GM12864 (cell line): ENCODE results near the gene TNFRSF21.
A peak's percentile ranks its signal among the peaks of the same experiment; 100 is the strongest.

Source experiments
- DNase-seq: peaks from one replicate; pipeline ENCODE4 v3.0.0-alpha.2; 2011; ENCODE audit warnings: low read depth
- H3K4me3 ChIP-seq: 2 replicates; pipeline ENCODE4 v1.5.1; 2011; ENCODE audit warnings: mild to moderate bottlenecking, low read depth, low read length, control low read depth
- TF ChIP-seq, protein P1 (sequence below): IDR thresholded peaks from 2 replicates; pipeline ENCODE4 v1.5.1; 2011; ENCODE audit warnings: low read depth, mild to moderate bottlenecking, moderate library complexity, low read length, control low read depth, inconsistent platforms; ENCODE audit errors: missing control alignments

The TNFRSF21 gene

DNA sequence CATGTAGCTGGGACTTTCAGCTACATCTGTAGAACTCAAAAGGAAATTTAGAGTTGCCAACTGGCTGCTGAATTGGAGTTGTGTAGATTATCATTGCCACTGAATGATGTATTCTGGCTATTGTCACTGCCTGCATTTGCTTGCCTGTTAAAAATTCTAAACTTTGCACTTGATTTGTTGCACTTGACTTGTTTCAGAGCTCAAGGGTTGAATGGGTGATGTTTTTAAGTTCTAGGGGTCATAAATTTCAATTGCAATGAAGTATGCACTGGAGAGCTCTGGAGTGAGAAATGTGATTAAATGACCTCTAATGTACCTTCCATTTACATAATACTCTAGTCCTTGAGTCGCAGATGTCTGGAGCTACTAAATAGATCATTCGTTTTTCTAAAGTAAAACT, 102.4 kb downstream of the TNFRSF21 start:
- H3K4me3 ChIP-seq, result no peak overlapping the region
- TF ChIP-seq, protein P1, sequence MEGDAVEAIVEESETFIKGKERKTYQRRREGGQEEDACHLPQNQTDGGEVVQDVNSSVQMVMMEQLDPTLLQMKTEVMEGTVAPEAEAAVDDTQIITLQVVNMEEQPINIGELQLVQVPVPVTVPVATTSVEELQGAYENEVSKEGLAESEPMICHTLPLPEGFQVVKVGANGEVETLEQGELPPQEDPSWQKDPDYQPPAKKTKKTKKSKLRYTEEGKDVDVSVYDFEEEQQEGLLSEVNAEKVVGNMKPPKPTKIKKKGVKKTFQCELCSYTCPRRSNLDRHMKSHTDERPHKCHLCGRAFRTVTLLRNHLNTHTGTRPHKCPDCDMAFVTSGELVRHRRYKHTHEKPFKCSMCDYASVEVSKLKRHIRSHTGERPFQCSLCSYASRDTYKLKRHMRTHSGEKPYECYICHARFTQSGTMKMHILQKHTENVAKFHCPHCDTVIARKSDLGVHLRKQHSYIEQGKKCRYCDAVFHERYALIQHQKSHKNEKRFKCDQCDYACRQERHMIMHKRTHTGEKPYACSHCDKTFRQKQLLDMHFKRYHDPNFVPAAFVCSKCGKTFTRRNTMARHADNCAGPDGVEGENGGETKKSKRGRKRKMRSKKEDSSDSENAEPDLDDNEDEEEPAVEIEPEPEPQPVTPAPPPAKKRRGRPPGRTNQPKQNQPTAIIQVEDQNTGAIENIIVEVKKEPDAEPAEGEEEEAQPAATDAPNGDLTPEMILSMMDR, result no peak
- DNase-seq, result no peak

DNA sequence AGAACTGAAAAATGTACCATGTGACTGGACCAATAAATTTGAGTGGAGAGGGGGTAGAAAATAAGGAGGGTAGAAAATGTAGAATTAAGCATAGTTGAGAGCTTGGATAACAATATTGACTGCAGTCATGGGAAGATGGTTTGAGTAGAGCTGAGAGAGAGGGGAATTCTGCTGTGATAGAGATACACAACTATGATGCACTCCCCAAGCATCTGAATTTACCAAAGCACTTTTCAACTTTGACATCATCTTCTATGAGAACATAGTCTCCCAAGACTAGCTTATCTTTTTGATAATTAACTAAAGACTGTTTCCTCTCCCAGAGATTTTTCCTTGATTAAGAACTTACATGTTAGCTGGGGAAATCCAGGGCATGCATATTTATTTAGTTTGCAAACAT, 103.1 kb downstream of the TNFRSF21 start:
- TF ChIP-seq, protein P1, result no peak
- no peak for DNase-seq
- no peak overlapping the region for H3K4me3 ChIP-seq

DNA sequence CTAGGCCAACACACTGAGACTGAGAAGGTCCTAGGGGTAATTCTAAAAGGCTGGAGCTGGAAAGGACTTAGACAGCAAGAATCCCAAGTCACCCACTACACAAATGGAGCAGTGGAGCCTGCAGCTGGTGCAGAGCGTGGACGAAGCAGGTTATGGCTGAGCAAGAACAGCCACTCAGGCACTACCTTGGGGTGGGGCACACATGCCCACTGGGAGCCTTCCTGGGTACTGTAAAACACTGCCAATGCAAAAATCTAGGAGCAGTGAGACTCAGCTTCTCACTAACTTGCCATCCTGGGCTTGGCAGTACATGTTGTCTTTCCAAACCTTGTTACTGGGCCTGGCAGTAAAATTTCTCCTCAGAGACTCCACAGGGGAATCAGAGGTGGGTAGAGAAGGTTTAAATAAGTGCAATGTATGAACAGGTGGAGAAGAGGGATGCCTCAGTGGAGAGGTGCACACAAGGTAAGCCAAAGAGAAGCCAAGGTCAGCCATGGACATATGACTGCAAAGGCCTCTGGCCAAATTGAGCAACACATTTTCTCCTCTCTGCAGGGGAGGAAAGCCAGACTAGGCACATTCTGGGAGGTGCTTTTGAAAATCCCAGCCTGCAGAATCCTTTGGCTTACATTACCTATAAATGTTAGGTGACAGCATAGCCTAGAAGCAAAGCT, 105.6 kb downstream of the TNFRSF21 start:
- no peak overlapping the region for H3K4me3 ChIP-seq
- TF ChIP-seq, protein P1, result no peak
- no peak for DNase-seq

DNA sequence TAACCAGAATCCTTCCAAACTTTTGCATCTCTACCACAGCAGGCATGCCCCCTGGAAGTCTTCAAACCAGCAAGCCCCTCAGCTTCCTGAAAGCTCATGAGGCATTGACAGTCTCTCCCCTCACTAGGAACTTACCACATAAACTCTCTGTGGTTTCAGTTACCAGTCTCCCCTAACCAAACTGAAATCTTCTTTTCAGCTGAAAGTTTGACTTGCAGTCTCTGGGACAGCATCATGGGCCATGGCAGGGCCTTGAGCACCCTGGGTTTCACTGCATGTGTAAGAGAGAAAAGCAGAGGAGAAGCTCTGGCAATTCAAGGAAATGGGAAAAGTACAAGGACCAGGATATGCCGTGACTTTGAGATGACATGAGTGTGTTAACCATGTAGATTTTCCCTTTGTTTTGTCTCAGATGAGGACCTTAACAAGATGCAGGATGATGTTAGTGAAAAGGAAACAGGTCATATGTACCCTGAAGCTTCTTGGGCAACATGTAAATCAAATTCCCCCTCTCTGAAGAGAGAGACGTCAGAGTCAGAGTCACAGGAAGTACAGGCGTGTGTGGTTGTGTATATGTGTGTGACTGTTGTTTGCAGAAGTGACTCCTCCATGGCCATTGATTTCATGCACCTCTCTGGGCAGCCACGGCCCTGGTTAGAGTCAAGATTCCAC, 106.3 kb downstream of the TNFRSF21 start:
- no peak overlapping the region for H3K4me3 ChIP-seq
- peak; percentile 40 for DNase-seq

DNA sequence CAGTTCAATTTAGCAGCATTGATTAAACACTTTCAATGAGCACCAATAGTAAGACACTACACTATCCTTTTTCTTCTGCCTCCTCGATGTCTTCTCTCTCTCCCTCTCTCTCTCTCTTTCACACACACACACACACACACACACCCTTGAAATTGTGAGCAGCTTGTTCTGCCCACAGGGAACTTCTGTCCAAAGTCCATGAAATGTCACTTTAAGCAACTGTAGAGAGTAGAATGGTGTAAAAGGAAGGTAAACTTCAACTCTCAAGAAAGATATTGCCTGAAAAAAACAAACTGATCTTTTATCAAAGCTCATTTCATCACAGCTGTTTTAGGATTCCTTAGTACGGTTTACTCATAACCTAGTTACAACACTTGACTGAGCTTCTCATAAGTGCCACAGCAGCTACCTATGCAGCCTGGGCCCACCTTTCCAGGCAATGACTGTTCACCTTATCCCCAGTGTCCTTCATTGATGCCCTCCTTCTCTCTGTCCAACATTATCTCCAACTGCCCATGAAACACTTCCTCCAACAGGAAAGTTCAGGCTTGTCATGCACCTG, 107.0 kb downstream of the TNFRSF21 start:
- TF ChIP-seq, protein P1, result no peak
- no peak for DNase-seq

More for the DNA sequence above, 106.3 kb downstream of the TNFRSF21 start:
- TF ChIP-seq, protein P1, result no peak

DNA sequence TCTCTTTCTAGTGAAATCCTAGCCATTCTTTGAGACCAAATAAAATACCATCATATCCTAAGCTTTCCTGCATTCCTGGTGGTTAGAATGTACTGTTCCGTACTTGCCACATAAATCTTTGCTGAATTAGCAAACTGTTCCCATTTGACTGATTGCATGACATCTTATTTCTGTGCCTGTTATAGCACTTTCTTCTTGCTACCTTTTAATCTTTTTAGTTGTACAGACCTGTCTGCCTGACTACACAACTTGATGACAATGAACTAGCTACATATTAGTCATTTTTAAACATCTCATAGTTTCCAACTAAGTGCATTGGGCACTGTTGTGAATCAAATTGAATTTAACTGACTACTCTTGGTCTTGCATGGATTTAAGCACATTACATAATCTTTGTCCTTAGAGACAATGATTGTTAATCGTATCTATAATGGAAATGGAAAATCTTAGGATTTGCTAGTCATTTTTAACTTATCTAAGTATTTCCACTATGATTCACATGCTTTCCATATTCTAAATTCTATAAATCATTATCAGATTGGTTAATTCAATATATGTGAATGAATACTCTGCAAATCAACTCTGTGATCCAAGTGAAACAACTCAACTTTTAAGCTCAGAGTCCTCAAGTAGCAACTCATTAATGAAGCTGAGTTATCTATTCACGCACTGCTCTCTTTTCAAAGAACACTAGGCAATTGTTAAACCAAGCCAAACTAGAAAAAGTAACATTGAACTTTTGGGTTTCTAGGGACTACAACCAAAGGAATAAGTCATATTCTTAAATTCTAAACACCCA, 109.0 kb downstream of the TNFRSF21 start:
- DNase-seq, result no peak
- TF ChIP-seq, protein P1, result no peak
- H3K4me3 ChIP-seq, result no peak overlapping the region

More for the DNA sequence above, 107.0 kb downstream of the TNFRSF21 start:
- no peak overlapping the region for H3K4me3 ChIP-seq
